Panc1 (cell line): ENCODE measurements around the gene IL1A. TPM values are rescaled to one million over a fixed set of nuclear protein-coding genes. Genes with fewer than 3 reads are reported as not detected.

Experiments
- ATAC-seq: fragments of 200-7000 bp; cut with Tn5 transposase; 2 replicates; pipeline ENCODE4 v1.9.1; 2020; ENCODE audit warnings: mild to moderate bottlenecking, moderate library complexity
- BruUV-seq: library from RNA; stranded (reverse); fragments of 400-500 nt; replicated peaks from 2 replicates; lab custom pipeline; 2021; lab: Mats Ljungman, UMichigan
- CTCF ChIA-PET: fragments of 300-600 bp; sonication (Branson Sonifier 250); formaldehyde crosslinking; loops from one replicate; lab custom pipeline; 2022; ENCODE audit warnings: antibody characterized with exemption; lab: Charles Lee
- POLR2A ChIA-PET: fragments of 300-600 bp; sonication (Branson Sonifier 250); formaldehyde crosslinking; loops from one replicate; lab custom pipeline; 2022; ENCODE audit warnings: antibody characterized with exemption; lab: Charles Lee
- DNase-seq: peaks from one replicate; pipeline ENCODE4 v3.0.0-alpha.2; 2010; ENCODE audit warnings: low read depth, low spot score
- H3K27ac ChIP-seq: 2 replicates; pipeline ENCODE4 v1.5.1; 2011; ENCODE audit warnings: mild to moderate bottlenecking, low read length, inconsistent platforms
- H3K27me3 ChIP-seq: fragments of 200-500 bp; sonication (Bioruptor generic); 2 replicates; pipeline ENCODE4 v1.6.0; 2014; ENCODE audit warnings: low read length, inconsistent platforms; ENCODE audit not compliant: control insufficient read depth, insufficient read depth
- H3K36me3 ChIP-seq: fragments of 200-500 bp; sonication (Bioruptor generic); 2 replicates; pipeline ENCODE4 v1.5.1; 2014; ENCODE audit warnings: inconsistent platforms, mild to moderate bottlenecking, low read length, moderate library complexity; ENCODE audit not compliant: control insufficient read depth, insufficient read depth
- H3K4me1 ChIP-seq: 2 replicates; pipeline ENCODE4 v1.5.1; 2011; ENCODE audit warnings: inconsistent platforms, mild to moderate bottlenecking, low read length, moderate library complexity; ENCODE audit not compliant: control insufficient read depth, insufficient read depth
- H3K4me3 ChIP-seq, 2 experiments: 2 replicates each; pipeline ENCODE4 v1.5.1; 2011 to 2012; ENCODE audit warnings: low read depth in 2 of 2, low read length in 2 of 2, mild to moderate bottlenecking in 2 of 2, inconsistent platforms in 1 of 2, moderate library complexity in 1 of 2
- H3K9me3 ChIP-seq: fragments of 200-500 bp; sonication (Bioruptor generic); 2 replicates; pipeline ENCODE4 v1.5.1; 2014; ENCODE audit warnings: low read depth, mild to moderate bottlenecking, inconsistent platforms, low read length, moderate library complexity; ENCODE audit not compliant: control insufficient read depth, insufficient read depth
- POLR2AphosphoS5 ChIP-seq: IDR thresholded peaks from 2 replicates; pipeline ENCODE4 v1.6.1; 2012; ENCODE audit warnings: mild to moderate bottlenecking, low read depth, low read length, moderate library complexity
- SIN3A ChIP-seq: IDR thresholded peaks from 2 replicates; pipeline ENCODE4 v1.6.1; 2012; ENCODE audit warnings: low read depth, mild to moderate bottlenecking, low read length, moderate library complexity, borderline replicate concordance; ENCODE audit not compliant: insufficient read depth
- TCF7L2 ChIP-seq: IDR thresholded peaks from 2 replicates; pipeline ENCODE4 v1.6.1; 2011; ENCODE audit warnings: mild to moderate bottlenecking, low read depth, low read length, inconsistent platforms
- in situ Hi-C: cut with HindIII; loops from 2 replicates; pipeline ENCODE4 v1.10.0; 2016; ENCODE audit warnings: low sequenced_read_pairs, low pct_unique_long_range_greater_than_20kb
- intact Hi-C: fragments of 100-400 bp; cut with micrococcal nuclease; formaldehyde crosslinking; loops from one replicate; pipeline ENCODE4 v1.10.0; 2022; ENCODE audit not compliant: unreplicated experiment
- total RNA-seq: library from RNA; stranded (reverse); gene quantifications from one replicate; pipeline ENCODE4 v1.2.1, GENCODE V29; 2021; ENCODE audit not compliant: unreplicated experiment
- TF ChIP-seq, protein P1 (sequence below), 2 experiments: IDR thresholded peaks; 2 replicates each; pipeline ENCODE4 v1.6.1; 2011 to 2012; ENCODE audit warnings: low read depth in 2 of 2, control low read depth in 1 of 2, low read length in 1 of 2, mild to moderate bottlenecking in 1 of 2, moderate library complexity in 1 of 2; ENCODE audit not compliant: insufficient read depth in 1 of 2
- TF ChIP-seq, protein P2 (sequence below): fragments of 450-650 bp; IDR thresholded peaks from 2 replicates; pipeline ENCODE4 v1.5.1; 2017; ENCODE audit warnings: mild to moderate bottlenecking

Gene IL1A
- total RNA-seq, 1 experiment from 2014 or later, result not detected

DNA sequence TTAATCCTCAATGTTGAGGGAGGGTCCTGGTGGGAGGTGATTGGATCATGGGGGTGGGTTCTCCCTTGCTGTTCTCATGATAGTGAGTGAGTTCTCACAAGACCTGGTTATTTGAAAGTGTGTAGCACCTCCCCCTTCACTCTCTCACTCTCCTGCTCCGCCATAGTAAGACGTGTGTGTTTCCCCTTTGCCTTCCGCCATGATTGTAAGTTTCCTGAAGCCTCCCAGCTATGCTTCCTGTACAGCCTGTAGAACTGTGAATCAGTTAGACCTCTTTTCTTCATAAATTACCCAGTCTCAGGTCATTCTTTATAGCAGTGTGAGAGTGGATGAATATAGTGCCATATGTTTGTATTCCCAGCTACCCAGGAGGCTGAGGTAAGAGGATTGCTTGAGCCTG lies 42.7 kb upstream of the IL1A start:
- ChIA-PET POLR2A (no interaction called here), CTCF (no interaction called here)
- Histone ChIP-seq H3K4me3 (no peak overlapping the region), H3K9me3 (no peaks in the 10 kb centered on the region), H3K27ac (no peak overlapping the region), H3K4me1 (no peaks in the 10 kb centered on the region), H3K36me3 (no peaks in the 10 kb centered on the region), H3K27me3 (no peaks in the 10 kb centered on the region)
- DNase-seq, result no peak
- BruUV-seq, result no TSS peak
- in situ Hi-C loops, result no loop called here
- ATAC-seq, result no peak
- intact Hi-C loops, result no loop called here
- TF ChIP-seq TCF7L2, result no peak
- no peak for TF ChIP-seq SIN3A
- TF ChIP-seq POLR2AphosphoS5, result no peak
- TF ChIP-seq, protein P1, sequence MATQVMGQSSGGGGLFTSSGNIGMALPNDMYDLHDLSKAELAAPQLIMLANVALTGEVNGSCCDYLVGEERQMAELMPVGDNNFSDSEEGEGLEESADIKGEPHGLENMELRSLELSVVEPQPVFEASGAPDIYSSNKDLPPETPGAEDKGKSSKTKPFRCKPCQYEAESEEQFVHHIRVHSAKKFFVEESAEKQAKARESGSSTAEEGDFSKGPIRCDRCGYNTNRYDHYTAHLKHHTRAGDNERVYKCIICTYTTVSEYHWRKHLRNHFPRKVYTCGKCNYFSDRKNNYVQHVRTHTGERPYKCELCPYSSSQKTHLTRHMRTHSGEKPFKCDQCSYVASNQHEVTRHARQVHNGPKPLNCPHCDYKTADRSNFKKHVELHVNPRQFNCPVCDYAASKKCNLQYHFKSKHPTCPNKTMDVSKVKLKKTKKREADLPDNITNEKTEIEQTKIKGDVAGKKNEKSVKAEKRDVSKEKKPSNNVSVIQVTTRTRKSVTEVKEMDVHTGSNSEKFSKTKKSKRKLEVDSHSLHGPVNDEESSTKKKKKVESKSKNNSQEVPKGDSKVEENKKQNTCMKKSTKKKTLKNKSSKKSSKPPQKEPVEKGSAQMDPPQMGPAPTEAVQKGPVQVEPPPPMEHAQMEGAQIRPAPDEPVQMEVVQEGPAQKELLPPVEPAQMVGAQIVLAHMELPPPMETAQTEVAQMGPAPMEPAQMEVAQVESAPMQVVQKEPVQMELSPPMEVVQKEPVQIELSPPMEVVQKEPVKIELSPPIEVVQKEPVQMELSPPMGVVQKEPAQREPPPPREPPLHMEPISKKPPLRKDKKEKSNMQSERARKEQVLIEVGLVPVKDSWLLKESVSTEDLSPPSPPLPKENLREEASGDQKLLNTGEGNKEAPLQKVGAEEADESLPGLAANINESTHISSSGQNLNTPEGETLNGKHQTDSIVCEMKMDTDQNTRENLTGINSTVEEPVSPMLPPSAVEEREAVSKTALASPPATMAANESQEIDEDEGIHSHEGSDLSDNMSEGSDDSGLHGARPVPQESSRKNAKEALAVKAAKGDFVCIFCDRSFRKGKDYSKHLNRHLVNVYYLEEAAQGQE (IDR thresholded peaks at IDR 0.05; ENCODE audit: insufficient read depth in 1 of 2, low read depth in 2 of 2, low read length in 1 of 2), result no peak
- TF ChIP-seq, protein P2, sequence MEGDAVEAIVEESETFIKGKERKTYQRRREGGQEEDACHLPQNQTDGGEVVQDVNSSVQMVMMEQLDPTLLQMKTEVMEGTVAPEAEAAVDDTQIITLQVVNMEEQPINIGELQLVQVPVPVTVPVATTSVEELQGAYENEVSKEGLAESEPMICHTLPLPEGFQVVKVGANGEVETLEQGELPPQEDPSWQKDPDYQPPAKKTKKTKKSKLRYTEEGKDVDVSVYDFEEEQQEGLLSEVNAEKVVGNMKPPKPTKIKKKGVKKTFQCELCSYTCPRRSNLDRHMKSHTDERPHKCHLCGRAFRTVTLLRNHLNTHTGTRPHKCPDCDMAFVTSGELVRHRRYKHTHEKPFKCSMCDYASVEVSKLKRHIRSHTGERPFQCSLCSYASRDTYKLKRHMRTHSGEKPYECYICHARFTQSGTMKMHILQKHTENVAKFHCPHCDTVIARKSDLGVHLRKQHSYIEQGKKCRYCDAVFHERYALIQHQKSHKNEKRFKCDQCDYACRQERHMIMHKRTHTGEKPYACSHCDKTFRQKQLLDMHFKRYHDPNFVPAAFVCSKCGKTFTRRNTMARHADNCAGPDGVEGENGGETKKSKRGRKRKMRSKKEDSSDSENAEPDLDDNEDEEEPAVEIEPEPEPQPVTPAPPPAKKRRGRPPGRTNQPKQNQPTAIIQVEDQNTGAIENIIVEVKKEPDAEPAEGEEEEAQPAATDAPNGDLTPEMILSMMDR, result no peak

DNA sequence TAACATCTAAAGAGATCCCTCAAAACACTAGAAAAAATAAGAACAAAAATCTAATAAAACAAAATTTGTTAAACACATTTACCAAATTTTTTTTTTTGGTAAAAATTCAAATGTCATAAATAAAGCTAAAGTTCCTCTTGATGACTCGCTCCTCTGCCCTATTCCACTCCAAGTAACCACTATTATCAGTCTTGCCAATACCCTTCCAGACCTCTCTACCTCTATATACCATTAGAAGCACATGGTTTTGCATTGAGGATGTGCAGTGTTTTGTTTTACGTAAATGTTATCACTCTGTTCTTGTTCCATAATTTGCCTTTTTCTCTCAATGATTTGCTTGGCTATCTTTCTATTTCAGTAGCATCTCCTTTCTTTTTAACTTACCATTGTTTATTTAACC lies 41.4 kb upstream of the IL1A start:
- TF ChIP-seq, protein P1 (IDR thresholded peaks at IDR 0.05; ENCODE audit: insufficient read depth in 1 of 2, low read depth in 2 of 2, low read length in 1 of 2), result no peak
- TF ChIP-seq POLR2AphosphoS5 (no peak), TCF7L2 (no peak), SIN3A (no peak)
- TF ChIP-seq, protein P2, result no peak
- BruUV-seq, result no TSS peak

More for the DNA sequence above, 41.4 kb upstream of the IL1A start:
- no peaks in the 10 kb centered on the region for H3K9me3 ChIP-seq
- no peak overlapping the region for H3K4me3 ChIP-seq
- no peak for DNase-seq
- ATAC-seq, result no peak
- in situ Hi-C loops, result no loop called here
- H3K4me1 ChIP-seq, result no peaks in the 10 kb centered on the region
- H3K27ac ChIP-seq, result no peak overlapping the region
- no peaks in the 10 kb centered on the region for H3K27me3 ChIP-seq
- POLR2A ChIA-PET, result no interaction called here
- CTCF ChIA-PET, result no interaction called here
- intact Hi-C loops, result no loop called here
- no peaks in the 10 kb centered on the region for H3K36me3 ChIP-seq
